H1 (cell line): ENCODE results near the gene ITPRIPL2. TPM values are rescaled to one million over a fixed set of nuclear protein-coding genes. Genes with fewer than 3 reads are reported as not detected.

Experiments
- CTCF ChIA-PET: fragments of 300-600 bp; sonication (Branson Sonifier 250); formaldehyde crosslinking; loops from one replicate; lab custom pipeline; 2021; ENCODE audit not compliant: partially characterized antibody; lab: Charles Lee
- POLR2A ChIA-PET: fragments of 300-600 bp; sonication (Branson Sonifier 250); formaldehyde crosslinking; loops from one replicate; lab custom pipeline; 2021; ENCODE audit warnings: inconsistent platforms; ENCODE audit not compliant: partially characterized antibody; lab: Charles Lee
- DNase-seq, 2 experiments: peaks; one replicate each; pipeline versions ENCODE4 v3.0.0 to v3.0.0-alpha.2; 2010 to 2022; ENCODE audit warnings: low spot score in 2 of 2, low read depth in 1 of 2, mixed read lengths in 1 of 2
- FAIRE-seq: peaks from 2 replicates; lab custom pipeline; 2011; peaks lifted over from hg19 to GRCh38; lab: Jason Lieb, UNC
- H2AFZ ChIP-seq: 2 replicates; pipeline ENCODE4 v1.8.1; 2012; ENCODE audit warnings: low read length, inconsistent platforms
- H2AK5ac ChIP-seq: 2 replicates; pipeline ENCODE4 v1.6.1; 2013; ENCODE audit warnings: low read depth, low read length
- H2BK120ac ChIP-seq: replicated peaks from 2 replicates; pipeline ENCODE3; 2013; ENCODE audit warnings: low read depth, low read length, inconsistent platforms
- H2BK12ac ChIP-seq: 2 replicates; pipeline ENCODE4 v1.6.1; 2013; ENCODE audit warnings: low read depth, low read length
- H2BK15ac ChIP-seq: 2 replicates; pipeline ENCODE4 v1.6.1; 2013; ENCODE audit warnings: low read length
- H2BK20ac ChIP-seq: 2 replicates; pipeline ENCODE4 v1.6.1; 2013; ENCODE audit warnings: low read length
- H2BK5ac ChIP-seq: 2 replicates; pipeline ENCODE4 v1.6.1; 2013; ENCODE audit warnings: low read depth, low read length
- H3K14ac ChIP-seq: 2 replicates; pipeline ENCODE4 v1.6.1; 2013; ENCODE audit warnings: inconsistent platforms; ENCODE audit not compliant: insufficient read length
- H3K18ac ChIP-seq: 2 replicates; pipeline ENCODE4 v1.6.1; 2013; ENCODE audit warnings: low read length; ENCODE audit errors: extremely low read depth
- H3K23ac ChIP-seq: 2 replicates; pipeline ENCODE4 v1.6.1; 2013; ENCODE audit warnings: inconsistent platforms; ENCODE audit not compliant: insufficient read length
- H3K23me2 ChIP-seq: 2 replicates; pipeline ENCODE4 v1.6.1; 2013; ENCODE audit warnings: low read depth, low read length
- H3K27ac ChIP-seq: 2 replicates; pipeline ENCODE4 v1.6.1; 2011; ENCODE audit warnings: low read depth, low read length, inconsistent platforms
- H3K27me3 ChIP-seq, 4 experiments: replicated peaks in 1 of 4; 1 replicate in 1 of 4; 2 replicates in 3 of 4; pipeline versions ENCODE4 v1.6.1 to v1.8.1; 2011 to 2013; ENCODE audit warnings: low read length in 3 of 4, mild to moderate bottlenecking in 3 of 4, inconsistent platforms in 2 of 4, mixed read lengths in 2 of 4, moderate library complexity in 1 of 4; ENCODE audit not compliant: control insufficient read depth in 3 of 4, insufficient read depth in 3 of 4; ENCODE audit errors: extremely low read depth in 1 of 4
- H3K36me3 ChIP-seq, 4 experiments: 2 replicates each; pipeline versions ENCODE4 v1.6.1 to v1.8.1; 2011 to 2013; ENCODE audit warnings: mild to moderate bottlenecking in 4 of 4, low read length in 3 of 4, moderate library complexity in 2 of 4, control low read depth in 1 of 4, inconsistent platforms in 1 of 4; ENCODE audit not compliant: insufficient read depth in 4 of 4, control insufficient read depth in 2 of 4
- H3K4ac ChIP-seq: replicated peaks from 2 replicates; pipeline ENCODE3; 2013; ENCODE audit warnings: low read length, low read depth, mixed read lengths, inconsistent platforms; ENCODE audit not compliant: insufficient read length
- H3K4me1 ChIP-seq, 4 experiments: replicated peaks in 1 of 4; 1 replicate in 1 of 4; 2 replicates in 3 of 4; pipeline versions ENCODE4 v1.6.1 to v1.8.1; 2011 to 2013; ENCODE audit warnings: low read length in 3 of 4, inconsistent platforms in 2 of 4, mixed read lengths in 1 of 4; ENCODE audit not compliant: insufficient read depth in 4 of 4, control insufficient read depth in 3 of 4
- H3K4me2 ChIP-seq, 2 experiments: 2 replicates each; pipeline versions ENCODE4 v1.6.1 to v1.8.1; 2011 to 2013; ENCODE audit warnings: low read depth in 2 of 2, low read length in 2 of 2, control low read depth in 1 of 2, inconsistent platforms in 1 of 2, mild to moderate bottlenecking in 1 of 2; ENCODE audit not compliant: insufficient read depth in 1 of 2
- H3K4me3 ChIP-seq, 4 experiments: fragments of 200-600, 300-600 bp in 1 of 4; sonication (generic), shearing (Covaris generic), sonication (Bioruptor Twin) in 1 of 4; 2 replicates each; pipeline versions ENCODE4 v1.5.1 to v1.8.1; 2011 to 2016; ENCODE audit warnings: low read length in 4 of 4, low read depth in 3 of 4, control low read depth in 2 of 4, inconsistent platforms in 2 of 4, mild to moderate bottlenecking in 2 of 4, mixed read lengths in 1 of 4, moderate library complexity in 1 of 4; ENCODE audit not compliant: insufficient read depth in 2 of 4; ENCODE audit errors: extremely low read depth in 1 of 4
- H3K56ac ChIP-seq: replicated peaks from 2 replicates; pipeline ENCODE3; 2013; ENCODE audit warnings: low read depth, mild to moderate bottlenecking, mixed read lengths, low read length, inconsistent platforms; ENCODE audit not compliant: insufficient read length
- H3K79me1 ChIP-seq: 2 replicates; pipeline ENCODE4 v1.6.1; 2013; ENCODE audit warnings: low read depth, low read length, control low read depth
- H3K79me2 ChIP-seq, 2 experiments: 2 replicates each; pipeline versions ENCODE4 v1.6.1 to v1.8.1; 2012 to 2013; ENCODE audit warnings: low read length in 2 of 2, mild to moderate bottlenecking in 2 of 2, inconsistent platforms in 1 of 2; ENCODE audit not compliant: insufficient read depth in 2 of 2, control insufficient read depth in 1 of 2
- H3K9ac ChIP-seq, 4 experiments: replicated peaks in 1 of 4; 1 replicate in 1 of 4; 2 replicates in 3 of 4; pipeline versions ENCODE4 v1.6.1 to v1.8.1; 2011 to 2013; ENCODE audit warnings: low read depth in 3 of 4, low read length in 3 of 4, control low read depth in 2 of 4, mild to moderate bottlenecking in 2 of 4, moderate library complexity in 2 of 4, inconsistent platforms in 1 of 4; ENCODE audit errors: extremely low read depth in 1 of 4
- H3K9me3 ChIP-seq, 2 experiments: 2 replicates each; pipeline versions ENCODE4 v1.6.1 to v1.8.1; 2012 to 2013; ENCODE audit warnings: mild to moderate bottlenecking in 2 of 2, moderate library complexity in 2 of 2, control low read depth in 1 of 2, inconsistent platforms in 1 of 2, low read depth in 1 of 2, low read length in 1 of 2, mixed read lengths in 1 of 2; ENCODE audit not compliant: insufficient read depth in 2 of 2
- H4K20me1 ChIP-seq, 2 experiments: replicated peaks in 1 of 2; 2 replicates each; pipeline versions ENCODE3 to v1.8.1; 2011 to 2013; ENCODE audit warnings: inconsistent platforms in 2 of 2, low read length in 2 of 2, mild to moderate bottlenecking in 1 of 2; ENCODE audit not compliant: insufficient read depth in 2 of 2, control insufficient read depth in 1 of 2
- H4K5ac ChIP-seq: 2 replicates; pipeline ENCODE4 v1.6.1; 2013; ENCODE audit warnings: low read length, low read depth, mixed read lengths, inconsistent platforms; ENCODE audit not compliant: insufficient read length
- H4K8ac ChIP-seq: 2 replicates; pipeline ENCODE4 v1.8.0; 2013; ENCODE audit warnings: mild to moderate bottlenecking, moderate library complexity, low read length, inconsistent platforms; ENCODE audit not compliant: insufficient read depth; ENCODE audit errors: extremely low read depth
- H4K91ac ChIP-seq: replicated peaks from 2 replicates; pipeline ENCODE3; 2013; ENCODE audit warnings: low read length, mixed read lengths, inconsistent platforms; ENCODE audit not compliant: insufficient read length
- ATF2 ChIP-seq: IDR thresholded peaks from 2 replicates; pipeline ENCODE4 v1.6.1; 2012; ENCODE audit warnings: low read length, inconsistent platforms
- BACH1 ChIP-seq: IDR thresholded peaks from 2 replicates; pipeline ENCODE4 v1.6.1; 2012; ENCODE audit warnings: low read length, improper control_type of control experiment
- CTCF ChIP-seq, 3 experiments: IDR thresholded peaks; 1 replicate in 2 of 3; 2 replicates in 1 of 3; pipeline versions ENCODE4 v1.5.1 to v1.6.1; 2011; ENCODE audit warnings: low read length in 3 of 3, mild to moderate bottlenecking in 3 of 3, inconsistent platforms in 2 of 3, low read depth in 1 of 3, moderate library complexity in 1 of 3; ENCODE audit not compliant: insufficient read depth in 1 of 3; ENCODE audit errors: control extremely low read depth in 1 of 3
- E2F6 ChIP-seq: IDR thresholded peaks from 2 replicates; pipeline ENCODE4 v1.6.1; 2012; ENCODE audit warnings: inconsistent platforms
- GTF2F1 ChIP-seq: IDR thresholded peaks from 2 replicates; pipeline ENCODE4 v1.6.1; 2012; ENCODE audit warnings: low read depth, low read length, improper control_type of control experiment, borderline replicate concordance
- JUND ChIP-seq: IDR thresholded peaks from 2 replicates; pipeline ENCODE4 v1.6.1; 2011; ENCODE audit warnings: mild to moderate bottlenecking, improper control_type of control experiment, low read length
- KDM5A ChIP-seq: fragments of 200-600 bp; IDR thresholded peaks from 2 replicates; pipeline ENCODE4 v1.7.1; 2012; ENCODE audit warnings: mild to moderate bottlenecking, low read length, inconsistent platforms, mixed read lengths
- POLR2A ChIP-seq, 2 experiments: IDR thresholded peaks; 1 replicate in 1 of 2; 2 replicates in 1 of 2; pipeline ENCODE4 v1.6.1; 2011; ENCODE audit warnings: low read depth in 2 of 2, low read length in 2 of 2, mild to moderate bottlenecking in 2 of 2; ENCODE audit errors: control extremely low read depth in 1 of 2
- TAF7 ChIP-seq: optimal IDR thresholded peaks from 2 replicates; pipeline ENCODE3; 2011; ENCODE audit warnings: low read depth, mild to moderate bottlenecking, inconsistent platforms, low read length, moderate library complexity, borderline replicate concordance
- WGBS, 2 experiments: shearing (Covaris generic) in 1 of 2; methylation state at CpG; one replicate each; pipeline versions ENCODE4 v1.1.6 to v1.1.7; 2013 to 2015; ENCODE audit warnings: low lambda C conversion rate in 2 of 2, mixed read lengths in 2 of 2, inconsistent platforms in 1 of 2, low coverage in 1 of 2, missing lambda C conversion rate in 1 of 2; ENCODE audit not compliant: insufficient replicate concordance in 2 of 2, insufficient coverage in 1 of 2, insufficient read length in 1 of 2; ENCODE audit errors: extremely low coverage in 1 of 2, missing lambda C conversion rate in 1 of 2; 5-methylcytosine and 5-hydroxymethylcytosine counted together
- polyA plus RNA-seq, 7 experiments: library from polyadenylated mRNA; depleted of rRNA in 3 of 7; stranded (reverse) in 5 of 7; unstranded in 2 of 7; fragments of >200 nt in 5 of 7; fragments of 200-250 nt in 2 of 7; gene quantifications; 1 replicate in 5 of 7; 2 replicates in 1 of 7; 4 replicates in 1 of 7; pipeline versions ENCODE4 v1.2.1 to v1.2.3, GENCODE V29; 2011 to 2013; ENCODE audit warnings: missing spikeins in 2 of 7, mixed read lengths in 2 of 7
- total RNA-seq: library from RNA; stranded (reverse); fragmentation: NEBNext Ultra II Directional; extraction: Animal tissue kit (Norgen Biotek cat#: 25700); gene quantifications from 2 replicates; pipeline ENCODE4 v1.2.1, GENCODE V29; 2021

Gene ITPRIPL2
- total and polyA plus RNA-seq, 2 of the 8 experiments (the other 6 are each of a cell fraction or from before 2014, with no cell fraction given), result 1.1 to 3.4 TPM

GRCh38 chr16:19075511-19075910 lies 38.3 kb upstream of the ITPRIPL2 start:
- FAIRE-seq, result no peak
- no peak overlapping the region for H3K4ac ChIP-seq
- H2BK20ac ChIP-seq, result no peak overlapping the region
- H3K27ac ChIP-seq, result no peak overlapping the region
- H2BK120ac ChIP-seq, result no peak overlapping the region
- no peaks in the 10 kb centered on the region for H3K23me2 ChIP-seq
- 99% methylated on average over 12 of the region's 12 CpGs; no CpG with 5 or more reads in 1 of the 2 experiments for WGBS, 2 experiments
- no peak overlapping the region for H3K9ac ChIP-seq
- no peak overlapping the region for H3K23ac ChIP-seq
- H2AK5ac ChIP-seq, result no peak overlapping the region
- DNase-seq, result no peak
- no peak overlapping the region for H3K4me2 ChIP-seq
- no peak overlapping the region for H3K56ac ChIP-seq
- H2BK12ac ChIP-seq, result no peak overlapping the region
- no peaks in the 10 kb centered on the region; a peak in 1 of 4 replicates for H3K9me3 ChIP-seq
- POLR2A ChIA-PET, result interaction anchor here (0.6 to 0.7 kb wide), 2 partner anchors 132 to 274 kb away, joined by 3 to 4 read pairs; no protein-coding TSS in a partner anchor
- H3K4me3 ChIP-seq, result no peak overlapping the region
- H3K18ac ChIP-seq, result no peak overlapping the region
- H3K14ac ChIP-seq, result no peak overlapping the region
- H4K91ac ChIP-seq, result no peak overlapping the region
- no peak overlapping the region for H2BK5ac ChIP-seq
- no peak overlapping the region for H4K8ac ChIP-seq
- H3K79me2 ChIP-seq, result no peaks in the 10 kb centered on the region
- H3K79me1 ChIP-seq, result no peaks in the 10 kb centered on the region
- no peak overlapping the region for H2BK15ac ChIP-seq
- H4K5ac ChIP-seq, result no peak overlapping the region
- H3K36me3 ChIP-seq, result peaks cover 5 to 25% (median 8%) of the 10 kb centered on the region in 4 experiments; a peak in 6 of 8 replicates
- no peaks in the 10 kb centered on the region for H3K4me1 ChIP-seq
- no peaks in the 10 kb centered on the region for H3K27me3 ChIP-seq
- CTCF ChIA-PET, result interaction anchor here (2.3 kb wide), 1 partner anchor 91 kb away, joined by 6 read pairs; the partner anchor contains the start of gene TMC7
- H2AFZ ChIP-seq, result no peak overlapping the region
- no peaks in the 10 kb centered on the region for H4K20me1 ChIP-seq
- TF ChIP-seq BACH1 (no peak), E2F6 (no peak), JUND (no peak), ATF2 (no peak), KDM5A (no peak), POLR2A (IDR thresholded peaks at IDR 0.05; ENCODE audit: control extremely low read depth in 1 of 2, low read depth in 2 of 2, low read length in 2 of 2) (no peak), CTCF (IDR thresholded peaks at IDR 0.05; ENCODE audit: control extremely low read depth in 1 of 3, insufficient read depth in 1 of 3, low read depth in 1 of 3, low read length in 3 of 3) (no peak), TAF7 (no peak), GTF2F1 (no peak)
